Suprapubic skin (tissue), 4 donors: ENCODE results near the gene RAB10. TPM values are rescaled to one million over a fixed set of nuclear protein-coding genes. Genes with fewer than 3 reads are reported as not detected.

Experiments
- DNase-seq, 2 donors: peaks; one replicate each; pipeline ENCODE4 v3.0.0-alpha.2; 2019; ENCODE audit warnings: low spot score in 2 of 2
- H3K27ac ChIP-seq: fragments of 200-600 bp; sonication (generic); one replicate; pipeline ENCODE4 v1.5.1; 2019
- H3K27me3 ChIP-seq: fragments of 200-600 bp; sonication (generic); one replicate; pipeline ENCODE4 v1.5.1; 2019
- H3K36me3 ChIP-seq: fragments of 200-600 bp; sonication (generic); one replicate; pipeline ENCODE4 v1.5.1; 2019
- H3K4me1 ChIP-seq: fragments of 200-600 bp; sonication (generic); one replicate; pipeline ENCODE4 v1.5.1; 2019
- H3K4me3 ChIP-seq: fragments of 200-600 bp; sonication (generic); one replicate; pipeline ENCODE4 v1.5.1; 2019; ENCODE audit warnings: mild to moderate bottlenecking
- H3K9me3 ChIP-seq: fragments of 200-600 bp; sonication (generic); one replicate; pipeline ENCODE4 v1.5.1; 2019
- CTCF ChIP-seq, 2 donors: fragments of 200-600 bp in 1 of 2; fragments of 450-650 bp in 1 of 2; sonication (generic) in 1 of 2; IDR thresholded peaks; one replicate each; pipeline ENCODE4 v1.5.1; 2016 to 2019; ENCODE audit warnings: antibody characterized with exemption in 2 of 2, mild to moderate bottlenecking in 1 of 2, moderate library complexity in 1 of 2
- EP300 ChIP-seq: sonication (generic); formaldehyde crosslinking; IDR thresholded peaks from one replicate; pipeline ENCODE4 v1.6.1; 2017; ENCODE audit warnings: antibody characterized with exemption
- POLR2A ChIP-seq, 2 donors: fragments of 450-650 bp; IDR thresholded peaks; one replicate each; pipeline ENCODE4 v1.6.1; 2017; ENCODE audit warnings: antibody characterized with exemption in 2 of 2, mild to moderate bottlenecking in 2 of 2, moderate library complexity in 2 of 2
- POLR2AphosphoS5 ChIP-seq, 3 donors: sonication (generic); formaldehyde crosslinking; IDR thresholded peaks; one replicate each; pipeline ENCODE4 v1.6.1; 2017; ENCODE audit warnings: antibody characterized with exemption in 3 of 3
- WGBS: methylation state at CpG from one replicate; pipeline ENCODE4 v1.1.5; 2018; 5-methylcytosine and 5-hydroxymethylcytosine counted together
- total RNA-seq, 4 donors: library from RNA; depleted of rRNA; stranded (reverse); fragments of >200 nt; gene quantifications; one replicate each; pipeline ENCODE4 v1.1.0, GENCODE V29; 2016

RAB10 gene
- total RNA-seq, 4 donors from 2014 or later, result 145 to 171 (median 165) TPM

- no peak for DNase-seq
- WGBS, result 71% methylated on average over 4 of the region's 4 CpGs
- no peaks in the 10 kb centered on the region for H3K9me3 ChIP-seq
- no peak for TF ChIP-seq POLR2A (IDR thresholded peaks at IDR 0.05)
- TF ChIP-seq POLR2AphosphoS5 (IDR thresholded peaks at IDR 0.05), result no peak
- TF ChIP-seq CTCF (IDR thresholded peaks at IDR 0.05), result no peak
- no peak overlapping the region for H3K4me3 ChIP-seq
- peaks cover 15% of the 10 kb centered on the region for H3K4me1 ChIP-seq
- no peaks in the 10 kb centered on the region for H3K36me3 ChIP-seq
- H3K27ac ChIP-seq, result no peak overlapping the region
- no peaks in the 10 kb centered on the region for H3K27me3 ChIP-seq
Observed at GRCh38 chr2:26058390-26058789, 24.5 kb downstream of the RAB10 start.

- peaks cover 15% of the 10 kb centered on the region for H3K4me1 ChIP-seq
- no peaks in the 10 kb centered on the region for H3K27me3 ChIP-seq
- no peak overlapping the region for H3K27ac ChIP-seq
- TF ChIP-seq EP300 (no peak), POLR2A (IDR thresholded peaks at IDR 0.05) (no peak), POLR2AphosphoS5 (IDR thresholded peaks at IDR 0.05) (no peak), CTCF (IDR thresholded peaks at IDR 0.05) (no peak)
- WGBS, result 64% methylated on average over 3 of the region's 3 CpGs
- no peak for DNase-seq
- H3K4me3 ChIP-seq, result no peak overlapping the region
- no peaks in the 10 kb centered on the region for H3K36me3 ChIP-seq
- H3K9me3 ChIP-seq, result no peaks in the 10 kb centered on the region
Observed at GRCh38 chr2:26059542-26059941, 25.7 kb downstream of the RAB10 start.

DNA sequence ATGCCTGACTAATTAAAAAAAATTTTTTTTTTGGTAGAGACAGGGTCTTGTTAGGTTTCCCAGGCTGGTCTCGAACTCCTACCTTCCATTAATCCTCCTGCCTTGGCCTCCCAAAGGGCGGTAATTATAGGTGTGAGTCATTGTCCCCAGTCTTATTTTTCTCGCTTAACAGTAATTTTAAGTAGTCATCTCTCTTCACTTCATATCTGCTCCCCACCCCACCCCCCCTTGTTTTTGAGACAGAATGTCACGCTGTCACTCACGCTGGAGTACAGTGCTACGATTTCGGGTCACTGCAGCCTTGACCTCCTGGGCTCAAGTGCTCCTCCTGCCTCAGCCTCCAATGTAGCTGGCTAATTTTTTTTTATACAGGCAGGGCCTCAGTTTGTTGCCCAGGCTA lies 27.7 kb downstream of the RAB10 start:
- TF ChIP-seq POLR2AphosphoS5 (IDR thresholded peaks at IDR 0.05) (no peak), POLR2A (IDR thresholded peaks at IDR 0.05) (no peak), CTCF (IDR thresholded peaks at IDR 0.05) (no peak), EP300 (no peak)
- Histone ChIP-seq H3K27ac (no peak overlapping the region), H3K9me3 (no peaks in the 10 kb centered on the region), H3K4me3 (no peak overlapping the region), H3K36me3 (peaks cover 3% of the 10 kb centered on the region), H3K4me1 (peaks cover 15% of the 10 kb centered on the region), H3K27me3 (no peaks in the 10 kb centered on the region)
- WGBS, result 89% methylated on average over 7 of the region's 7 CpGs
- no peak for DNase-seq

DNA sequence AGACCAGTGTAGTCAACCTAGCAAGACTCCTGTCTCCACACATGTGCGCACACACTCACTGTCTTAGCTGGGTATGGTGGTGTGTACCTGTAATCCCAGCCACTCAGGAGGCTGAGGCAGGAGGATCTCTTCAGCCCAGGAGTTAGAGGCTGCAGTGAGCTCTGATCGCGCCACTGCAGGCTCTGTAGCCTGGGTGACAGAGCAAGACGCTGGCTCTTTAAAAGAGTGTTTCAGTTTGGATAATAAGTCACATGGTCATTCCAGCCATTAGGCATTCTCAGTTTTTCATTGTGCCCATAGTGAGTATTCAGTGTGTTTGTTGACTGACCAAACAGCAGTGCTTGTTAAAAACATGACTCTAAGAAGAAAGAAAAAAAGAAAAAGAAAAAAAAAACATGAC lies 31.0 kb downstream of the RAB10 start:
- Histone ChIP-seq H3K4me1 (peaks cover 19% of the 10 kb centered on the region), H3K27me3 (no peaks in the 10 kb centered on the region), H3K9me3 (no peaks in the 10 kb centered on the region), H3K4me3 (no peak overlapping the region), H3K27ac (no peak overlapping the region), H3K36me3 (peaks cover 3% of the 10 kb centered on the region)
- DNase-seq, result no peak
- no peak for TF ChIP-seq POLR2A (IDR thresholded peaks at IDR 0.05)
- TF ChIP-seq CTCF (IDR thresholded peaks at IDR 0.05), result no peak
- no peak for TF ChIP-seq POLR2AphosphoS5 (IDR thresholded peaks at IDR 0.05)
- TF ChIP-seq EP300, result no peak
- WGBS, result 100% methylated on average over 4 of the region's 4 CpGs

DNA sequence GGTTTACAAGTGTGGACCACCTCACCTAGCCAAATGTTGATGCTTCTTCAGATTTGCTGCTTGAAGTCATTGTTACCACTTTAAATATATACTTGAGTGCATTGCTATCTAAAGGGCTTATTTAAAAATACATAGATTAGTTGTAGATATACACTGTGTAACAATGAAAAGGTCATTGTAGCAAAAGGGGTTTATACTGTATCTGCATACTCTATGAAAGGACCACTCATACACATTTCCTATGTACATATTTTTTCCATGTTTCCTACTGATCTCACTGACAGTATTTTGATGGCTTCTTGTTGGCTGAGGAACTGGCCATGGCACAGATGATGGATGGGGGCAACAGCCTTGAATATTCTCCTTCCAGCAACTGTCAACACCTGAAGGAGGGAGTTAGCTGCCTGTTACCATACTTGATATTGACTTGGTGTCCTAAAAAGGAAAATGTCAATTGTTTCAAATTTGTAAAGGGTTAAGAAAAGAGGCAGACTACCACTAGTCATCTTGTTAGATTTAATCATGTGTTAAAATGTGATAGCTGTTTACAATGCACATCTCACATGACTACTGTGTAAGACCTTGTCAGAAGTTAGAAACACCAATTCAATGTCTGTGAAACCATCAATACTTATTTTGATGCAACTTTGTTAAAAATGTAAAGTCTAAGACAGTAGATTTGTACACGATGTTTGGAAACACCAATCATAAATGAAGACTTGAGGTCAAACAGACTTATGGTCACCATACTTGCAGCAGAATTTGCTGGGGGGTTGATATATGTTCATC lies 33.5 kb downstream of the RAB10 start:
- Histone ChIP-seq H3K9me3 (no peaks in the 10 kb centered on the region), H3K4me1 (peaks cover 19% of the 10 kb centered on the region), H3K27me3 (no peaks in the 10 kb centered on the region), H3K4me3 (no peak overlapping the region), H3K27ac (no peak overlapping the region), H3K36me3 (peaks cover 3% of the 10 kb centered on the region)
- no peak for DNase-seq
- TF ChIP-seq EP300 (no peak), POLR2AphosphoS5 (IDR thresholded peaks at IDR 0.05) (no peak), POLR2A (IDR thresholded peaks at IDR 0.05) (no peak), CTCF (IDR thresholded peaks at IDR 0.05) (no peak)
- 84% methylated on average over 1 of the region's 1 CpG for WGBS
